CD4-positive, alpha-beta T cell (primary cell): ENCODE data around the gene SLC38A4. TPM values are rescaled to one million over a fixed set of nuclear protein-coding genes. Genes with fewer than 3 reads are reported as not detected.

ENCODE experiments used
- ATAC-seq: fragments of 200-7000 bp; cut with Tn5 transposase; one replicate; pipeline ENCODE4 v1.10.0; 2022; ENCODE audit warnings: mild to moderate bottlenecking; ENCODE audit not compliant: poor library complexity
- CTCF ChIA-PET: fragments of 350-600 bp; sonication (Branson Sonifier 250); formaldehyde crosslinking; loops from one replicate; lab custom pipeline; 2021; ENCODE audit warnings: antibody characterized with exemption, inconsistent platforms; lab: Charles Lee
- POLR2A ChIA-PET: fragments of 350-600 bp; sonication (Branson Sonifier 250); formaldehyde crosslinking; loops from one replicate; lab custom pipeline; 2021; ENCODE audit warnings: antibody characterized with exemption, inconsistent platforms; lab: Charles Lee
- DNase-seq, 14 experiments: peaks; one replicate each; pipeline ENCODE4 v3.0.0-alpha.2; 2013 to 2020; ENCODE audit warnings: mixed read lengths in 2 of 14
- H3K27ac ChIP-seq, 2 donors: one replicate each; pipeline versions ENCODE4 v1.5.1 to v1.7.0; 2013; ENCODE audit warnings: low read length in 2 of 2, low read depth in 1 of 2, mild to moderate bottlenecking in 1 of 2
- H3K27me3 ChIP-seq, 2 experiments: 1 replicate in 1 of 2; 2 replicates in 1 of 2; pipeline versions ENCODE4 v1.6.1 to v1.7.0; 2013; ENCODE audit warnings: low read length in 2 of 2, control low read depth in 1 of 2, mild to moderate bottlenecking in 1 of 2, moderate library complexity in 1 of 2; ENCODE audit not compliant: insufficient read depth in 2 of 2, control insufficient read depth in 1 of 2
- H3K36me3 ChIP-seq: one replicate; pipeline ENCODE4 v1.6.1; 2013; ENCODE audit warnings: low read length, control low read depth; ENCODE audit not compliant: insufficient read depth
- H3K4me1 ChIP-seq: one replicate; pipeline ENCODE4 v1.6.1; 2013; ENCODE audit warnings: low read length, control low read depth; ENCODE audit not compliant: insufficient read depth
- H3K4me3 ChIP-seq: one replicate; pipeline ENCODE4 v1.5.1; 2013; ENCODE audit warnings: mild to moderate bottlenecking, low read length, moderate library complexity
- H3K9me3 ChIP-seq, 2 experiments: 1 replicate in 1 of 2; 2 replicates in 1 of 2; pipeline versions ENCODE4 v1.6.1 to v1.7.0; 2013; ENCODE audit warnings: low read length in 2 of 2, mild to moderate bottlenecking in 2 of 2, control low read depth in 1 of 2, moderate library complexity in 1 of 2; ENCODE audit not compliant: control insufficient read depth in 1 of 2, insufficient read depth in 1 of 2
- H3K27ac Mint-ChIP-seq: one replicate; pipeline ENCODE4 v1.8.0; 2020; ENCODE audit warnings: mixed read lengths
- H3K27me3 Mint-ChIP-seq: one replicate; pipeline ENCODE4 v1.8.0; 2021; ENCODE audit warnings: mixed read lengths
- H3K36me3 Mint-ChIP-seq: one replicate; pipeline ENCODE4 v1.8.0; 2021; ENCODE audit warnings: low read depth, mixed read lengths
- H3K4me1 Mint-ChIP-seq: one replicate; pipeline ENCODE4 v1.8.0; 2021; ENCODE audit warnings: low read depth, mixed read lengths
- H3K4me3 Mint-ChIP-seq: one replicate; pipeline ENCODE4 v1.8.0; 2020; ENCODE audit warnings: mild to moderate bottlenecking, mixed read lengths
- H3K9me3 Mint-ChIP-seq: one replicate; pipeline ENCODE4 v1.8.0; 2020; ENCODE audit warnings: mixed read lengths
- intact Hi-C, 2 experiments: fragments of 100-400 bp; cut with DNase I in 1 of 2; cut with micrococcal nuclease in 1 of 2; formaldehyde crosslinking; loops; one replicate each; pipeline versions ENCODE4 v1.15.1 to v1.9.0; 2023 to 2025; cut with DNase I, micrococcal nuclease
- total RNA-seq, 174 experiments: library from RNA in 2 of 174; stranded (reverse) in 2 of 174; gene quantifications; one replicate each; pipeline ENCODE4 v1.2.3 and lab custom pipeline; 2021 to 2026
- TF ChIP-seq, protein P1 (sequence below): fragments of 200-600 bp; IDR thresholded peaks from one replicate; pipeline ENCODE4 v1.8.0; 2022; ENCODE audit warnings: antibody characterized with exemption, mild to moderate bottlenecking

The SLC38A4 gene
- total RNA-seq, 2 experiments from 2014 or later: not detected

DNA sequence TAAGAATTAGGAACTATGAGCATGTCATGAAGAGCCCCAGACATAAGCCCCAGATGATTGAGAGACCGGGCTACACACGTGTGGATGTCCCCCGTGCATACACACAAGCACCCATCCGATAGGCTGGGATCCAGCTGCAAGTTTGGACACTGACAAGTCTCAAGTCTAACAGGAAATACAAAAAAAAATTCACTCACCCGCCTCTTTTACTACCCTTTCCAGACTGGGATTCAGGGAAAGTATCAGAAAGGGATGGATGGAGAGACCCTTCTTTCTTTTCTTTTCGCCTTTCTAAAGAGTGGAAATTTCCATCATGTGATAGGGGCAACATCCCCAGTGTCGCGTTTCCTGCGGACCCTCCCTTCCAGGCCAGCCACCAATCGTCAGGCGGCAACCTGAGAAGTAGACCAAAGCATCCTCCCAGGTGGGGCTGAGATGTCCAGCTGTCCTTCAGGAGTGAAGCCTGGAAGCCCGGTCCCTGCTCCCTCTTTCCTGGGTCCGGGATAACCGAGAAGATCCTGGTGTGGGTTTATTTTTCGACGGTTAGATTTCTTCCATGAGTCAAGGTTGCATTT is 6.4 kb upstream of the SLC38A4 start:
- ChIA-PET CTCF (no interaction called here), POLR2A (no interaction called here)
- Histone ChIP-seq H3K27ac (no peak overlapping the region), H3K9me3 (peaks cover 0 to 11% of the 10 kb centered on the region in 2 experiments), H3K36me3 (no peaks in the 10 kb centered on the region), H3K27me3 (peaks cover 29 to 53% of the 10 kb centered on the region in 2 experiments), H3K4me1 (peaks cover 10% of the 10 kb centered on the region), H3K4me3 (no peak overlapping the region)
- no peak overlapping the region for H3K27ac Mint-ChIP-seq
- no peak overlapping the region for H3K4me3 Mint-ChIP-seq
- peaks cover 87% of the 10 kb centered on the region for H3K27me3 Mint-ChIP-seq
- no peaks in the 10 kb centered on the region for H3K9me3 Mint-ChIP-seq
- intact Hi-C loops: no loop called here
- H3K36me3 Mint-ChIP-seq: no peaks in the 10 kb centered on the region
- DNase-seq (no peak), ATAC-seq (no peak)
- TF ChIP-seq, protein P1, sequence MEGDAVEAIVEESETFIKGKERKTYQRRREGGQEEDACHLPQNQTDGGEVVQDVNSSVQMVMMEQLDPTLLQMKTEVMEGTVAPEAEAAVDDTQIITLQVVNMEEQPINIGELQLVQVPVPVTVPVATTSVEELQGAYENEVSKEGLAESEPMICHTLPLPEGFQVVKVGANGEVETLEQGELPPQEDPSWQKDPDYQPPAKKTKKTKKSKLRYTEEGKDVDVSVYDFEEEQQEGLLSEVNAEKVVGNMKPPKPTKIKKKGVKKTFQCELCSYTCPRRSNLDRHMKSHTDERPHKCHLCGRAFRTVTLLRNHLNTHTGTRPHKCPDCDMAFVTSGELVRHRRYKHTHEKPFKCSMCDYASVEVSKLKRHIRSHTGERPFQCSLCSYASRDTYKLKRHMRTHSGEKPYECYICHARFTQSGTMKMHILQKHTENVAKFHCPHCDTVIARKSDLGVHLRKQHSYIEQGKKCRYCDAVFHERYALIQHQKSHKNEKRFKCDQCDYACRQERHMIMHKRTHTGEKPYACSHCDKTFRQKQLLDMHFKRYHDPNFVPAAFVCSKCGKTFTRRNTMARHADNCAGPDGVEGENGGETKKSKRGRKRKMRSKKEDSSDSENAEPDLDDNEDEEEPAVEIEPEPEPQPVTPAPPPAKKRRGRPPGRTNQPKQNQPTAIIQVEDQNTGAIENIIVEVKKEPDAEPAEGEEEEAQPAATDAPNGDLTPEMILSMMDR: no peak
- peaks cover 8% of the 10 kb centered on the region for H3K4me1 Mint-ChIP-seq

DNA sequence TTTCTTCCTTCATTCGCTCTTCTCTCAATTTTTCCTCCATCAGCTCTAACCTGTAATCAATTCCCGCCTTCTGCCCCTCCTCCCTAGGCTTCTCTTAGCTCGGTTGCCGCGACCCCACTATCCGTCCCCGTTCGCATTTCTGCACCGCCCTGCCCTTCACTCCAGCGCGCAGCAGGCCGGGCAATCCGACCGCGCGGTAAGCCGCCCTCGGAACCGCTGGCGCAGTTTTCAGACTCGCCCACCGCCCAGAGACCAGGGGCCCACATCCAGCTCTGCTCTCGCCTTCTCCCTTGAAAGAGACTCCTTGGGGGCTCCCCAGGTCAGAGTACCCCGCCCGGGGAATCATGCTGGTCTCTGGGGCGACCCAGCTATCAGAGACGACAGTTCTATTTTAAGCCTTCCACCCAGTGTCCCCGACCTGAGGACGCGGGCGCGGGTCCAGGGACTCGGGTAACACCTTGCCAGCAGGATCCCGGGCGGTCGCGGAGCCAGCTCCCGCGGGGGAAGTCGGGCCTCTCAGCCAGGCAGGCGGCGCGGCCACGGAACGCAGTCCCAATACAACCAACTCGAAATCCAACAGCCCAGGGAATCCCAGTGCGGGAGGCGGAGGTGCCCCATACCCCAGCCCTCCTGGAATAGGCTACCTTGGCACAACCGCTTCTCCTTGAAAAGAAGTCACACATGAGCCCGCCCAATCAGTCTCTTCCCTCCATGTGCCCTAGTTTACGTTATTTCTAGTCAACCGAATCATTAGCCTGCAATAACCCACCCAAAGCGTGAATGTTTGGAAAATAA is 5.7 kb upstream of the SLC38A4 start:
- no peaks in the 10 kb centered on the region for H3K9me3 Mint-ChIP-seq
- Histone ChIP-seq H3K36me3 (no peaks in the 10 kb centered on the region), H3K27me3 (peaks cover 29 to 54% of the 10 kb centered on the region in 2 experiments), H3K4me1 (peaks cover 10% of the 10 kb centered on the region), H3K4me3 (no peak overlapping the region), H3K9me3 (peaks cover 0 to 11% of the 10 kb centered on the region in 2 experiments), H3K27ac (no peak overlapping the region)
- no peaks in the 10 kb centered on the region for H3K36me3 Mint-ChIP-seq
- H3K4me1 Mint-ChIP-seq: peaks cover 8% of the 10 kb centered on the region
- H3K27me3 Mint-ChIP-seq: peaks cover 87% of the 10 kb centered on the region
- TF ChIP-seq, protein P1: no peak
- no peak for ATAC-seq
- no peak overlapping the region for H3K27ac Mint-ChIP-seq
- DNase-seq: no peak
- no peak overlapping the region for H3K4me3 Mint-ChIP-seq
- CTCF ChIA-PET: no interaction called here
- intact Hi-C loops: no loop called here
- POLR2A ChIA-PET: no interaction called here

DNA sequence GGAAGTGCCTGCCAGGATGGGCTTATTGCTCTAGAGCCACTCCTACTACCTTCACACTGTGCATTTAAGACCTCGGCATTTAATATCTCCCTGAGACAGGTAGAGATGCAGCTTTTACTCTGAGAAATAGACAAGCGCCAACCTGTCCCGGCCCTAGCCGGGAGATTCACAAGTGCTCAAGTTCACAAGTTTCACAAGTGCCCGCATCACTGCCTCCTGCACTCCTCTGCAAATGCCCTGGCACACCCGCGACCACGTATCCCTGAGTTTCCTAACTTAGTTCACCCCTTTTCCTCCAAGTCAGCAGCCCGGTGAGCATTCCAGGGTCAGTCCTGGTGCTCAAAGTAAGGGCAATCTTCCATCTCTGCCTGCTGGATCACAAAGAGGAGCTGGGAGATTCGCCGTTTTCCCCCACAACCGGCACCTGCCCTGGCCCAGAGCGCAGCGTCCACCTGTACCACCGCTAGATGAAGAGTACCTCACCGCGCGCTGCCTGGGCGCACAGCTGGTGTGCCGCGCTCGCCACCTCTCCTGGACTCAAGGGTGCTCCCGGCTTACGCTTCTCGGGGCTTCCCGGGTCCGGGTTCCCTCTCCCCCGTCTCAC is 5.0 kb upstream of the SLC38A4 start:
- peaks cover 8% of the 10 kb centered on the region for H3K4me1 Mint-ChIP-seq
- POLR2A ChIA-PET: no interaction called here
- CTCF ChIA-PET: interaction anchor here (0.6 kb wide), 1 partner anchor 23 kb away, joined by 5 read pairs; no protein-coding TSS in a partner anchor

More for the DNA sequence above, 5.0 kb upstream of the SLC38A4 start:
- Mint-ChIP-seq H3K27me3 (peaks cover 89% of the 10 kb centered on the region), H3K27ac (no peak overlapping the region), H3K4me3 (no peak overlapping the region), H3K36me3 (no peaks in the 10 kb centered on the region), H3K9me3 (no peaks in the 10 kb centered on the region)
- Histone ChIP-seq H3K9me3 (peaks cover 0 to 12% of the 10 kb centered on the region in 2 experiments), H3K4me3 (no peak overlapping the region), H3K4me1 (peaks cover 10% of the 10 kb centered on the region), H3K27ac (no peak overlapping the region), H3K27me3 (peaks cover 32 to 61% of the 10 kb centered on the region in 2 experiments), H3K36me3 (no peaks in the 10 kb centered on the region)
- intact Hi-C loops: no loop called here
- no peak for ATAC-seq
- DNase-seq: no peak
- TF ChIP-seq, protein P1: no peak
